IMR-90 (cell line): ENCODE results near the gene HPRT1. TPM values are rescaled to one million over a fixed set of nuclear protein-coding genes. Genes with fewer than 3 reads are reported as not detected.

Experiments
- ATAC-seq: fragments of 200-7000 bp; cut with Tn5 transposase; 2 replicates; pipeline ENCODE4 v1.9.1; 2020; ENCODE audit warnings: low read depth, mild to moderate bottlenecking, moderate library complexity
- BruUV-seq: library from RNA; stranded (reverse); fragments of 400-500 nt; replicated peaks from 2 replicates; lab custom pipeline; 2021; lab: Mats Ljungman, UMichigan
- CTCF ChIA-PET: fragments of 300-600 bp; formaldehyde crosslinking; extraction: SDS; loops from one replicate; lab custom pipeline; 2021; ENCODE audit warnings: antibody characterized with exemption; lab: Yijun Ruan, JAX
- POLR2A ChIA-PET: fragments of 300-600 bp; sonication (Branson Sonifier 250); formaldehyde crosslinking; loops from one replicate; lab custom pipeline; 2022; ENCODE audit warnings: antibody characterized with exemption; ENCODE audit not compliant: unreplicated experiment; lab: Charles Lee
- DNase-seq: peaks from one replicate; pipeline ENCODE4 v3.0.0; 2013
- H2AFZ ChIP-seq: replicated peaks from 2 replicates; pipeline ENCODE3; 2013; ENCODE audit warnings: low read length, mild to moderate bottlenecking; ENCODE audit not compliant: poor library complexity
- H2AK5ac ChIP-seq: 2 replicates; pipeline ENCODE4 v1.6.1; 2013; ENCODE audit warnings: low read depth, low read length, inconsistent platforms
- H2AK9ac ChIP-seq: replicated peaks from 2 replicates; pipeline ENCODE3; 2013; ENCODE audit warnings: mild to moderate bottlenecking, low read depth, low read length, moderate library complexity; ENCODE audit not compliant: poor library complexity
- H2BK120ac ChIP-seq: 2 replicates; pipeline ENCODE4 v1.6.1; 2013; ENCODE audit warnings: low read depth, low read length, inconsistent platforms
- H2BK15ac ChIP-seq: 3 replicates; pipeline ENCODE4 v1.6.1; 2013; ENCODE audit warnings: low read depth, low read length, inconsistent platforms
- H2BK20ac ChIP-seq: 2 replicates; pipeline ENCODE4 v1.6.1; 2013; ENCODE audit warnings: low read depth, mild to moderate bottlenecking, inconsistent platforms, low read length, moderate library complexity
- H2BK5ac ChIP-seq: 2 replicates; pipeline ENCODE4 v1.6.1; 2013; ENCODE audit warnings: mild to moderate bottlenecking, low read depth, low read length, inconsistent platforms; ENCODE audit not compliant: poor library complexity, severe bottlenecking
- H3K14ac ChIP-seq: replicated peaks from 2 replicates; pipeline ENCODE4 v1.6.1; 2013; ENCODE audit warnings: low read depth, low read length, inconsistent platforms
- H3K18ac ChIP-seq: 2 replicates; pipeline ENCODE4 v1.6.1; 2013; ENCODE audit warnings: low read depth, low read length, control low read depth
- H3K23ac ChIP-seq: 2 replicates; pipeline ENCODE4 v1.6.1; 2013; ENCODE audit warnings: low read depth, low read length, inconsistent platforms
- H3K27ac ChIP-seq: 2 replicates; pipeline ENCODE4 v1.5.1; 2013; ENCODE audit warnings: mild to moderate bottlenecking, control low read depth, low read length; ENCODE audit not compliant: insufficient read depth
- H3K27me3 ChIP-seq: 2 replicates; pipeline ENCODE4 v1.6.1; 2013; ENCODE audit warnings: low read length; ENCODE audit not compliant: control insufficient read depth, insufficient read depth
- H3K36me3 ChIP-seq: 2 replicates; pipeline ENCODE4 v1.6.1; 2013; ENCODE audit warnings: low read length, mixed read lengths; ENCODE audit not compliant: control insufficient read depth, insufficient read depth
- H3K4ac ChIP-seq: 2 replicates; pipeline ENCODE4 v1.6.1; 2013; ENCODE audit warnings: low read depth, low read length, inconsistent platforms
- H3K4me1 ChIP-seq: 2 replicates; pipeline ENCODE4 v1.6.1; 2013; ENCODE audit warnings: low read length, mixed read lengths; ENCODE audit not compliant: control insufficient read depth, insufficient read depth
- H3K4me2 ChIP-seq: 2 replicates; pipeline ENCODE4 v1.6.1; 2013; ENCODE audit warnings: low read depth, mild to moderate bottlenecking, control low read depth, low read length, moderate library complexity
- H3K4me3 ChIP-seq: 2 replicates; pipeline ENCODE4 v1.5.1; 2013; ENCODE audit warnings: low read depth, mild to moderate bottlenecking, control low read depth, low read length, moderate library complexity; ENCODE audit not compliant: insufficient read depth
- H3K56ac ChIP-seq: 2 replicates; pipeline ENCODE4 v1.6.1; 2013; ENCODE audit warnings: low read length, inconsistent platforms; ENCODE audit not compliant: insufficient read depth; ENCODE audit errors: extremely low read depth
- H3K79me1 ChIP-seq, 2 experiments: 2 replicates each; pipeline ENCODE4 v1.6.1; 2013; ENCODE audit warnings: low read length in 2 of 2, inconsistent platforms in 1 of 2, low read depth in 1 of 2
- H3K9ac ChIP-seq: 2 replicates; pipeline ENCODE4 v1.6.1; 2013; ENCODE audit warnings: low read depth, low read length, control low read depth
- H3K9me1 ChIP-seq: 2 replicates; pipeline ENCODE4 v1.6.1; 2013; ENCODE audit warnings: low read length, inconsistent platforms; ENCODE audit not compliant: insufficient read depth
- H3K9me3 ChIP-seq: 2 replicates; pipeline ENCODE4 v1.6.1; 2013; ENCODE audit warnings: low read length; ENCODE audit not compliant: control insufficient read depth, insufficient read depth
- H4K20me1 ChIP-seq: 2 replicates; pipeline ENCODE4 v1.6.1; 2013; ENCODE audit warnings: low read length, inconsistent platforms; ENCODE audit not compliant: insufficient read depth
- H4K5ac ChIP-seq: 2 replicates; pipeline ENCODE4 v1.6.1; 2013; ENCODE audit warnings: mild to moderate bottlenecking, low read depth, low read length, control low read depth
- H4K8ac ChIP-seq, 2 experiments: 2 replicates each; pipeline ENCODE4 v1.6.1; 2013; ENCODE audit warnings: low read depth in 2 of 2, low read length in 2 of 2, control low read depth in 1 of 2, inconsistent platforms in 1 of 2
- H4K91ac ChIP-seq: 2 replicates; pipeline ENCODE4 v1.6.1; 2013; ENCODE audit warnings: low read depth, low read length, inconsistent platforms; ENCODE audit not compliant: insufficient read depth
- BHLHE40 ChIP-seq: fragments of 150-350 bp; IDR thresholded peaks from 2 replicates; pipeline ENCODE4 v1.6.1; 2016; ENCODE audit warnings: mild to moderate bottlenecking, low read depth, low read length
- CEBPB ChIP-seq: IDR thresholded peaks from 2 replicates; pipeline ENCODE4 v1.6.1; 2012; ENCODE audit warnings: low read depth, low read length, improper control_type of control experiment
- CHD1 ChIP-seq: IDR thresholded peaks from 2 replicates; pipeline ENCODE4 v1.6.1; 2012; ENCODE audit warnings: low read depth, low read length, improper control_type of control experiment
- CTCF ChIP-seq: conservative IDR thresholded peaks from 2 replicates; pipeline ENCODE4 v1.5.1; 2012; ENCODE audit warnings: mild to moderate bottlenecking, low read depth, low read length, improper control_type of control experiment
- FOS ChIP-seq: fragments of 150-350 bp; IDR thresholded peaks from 2 replicates; pipeline ENCODE4 v1.6.1; 2016; ENCODE audit warnings: low read depth, low read length
- MAFK ChIP-seq: IDR thresholded peaks from 2 replicates; pipeline ENCODE4 v1.6.1; 2012; ENCODE audit warnings: low read depth, low read length, improper control_type of control experiment
- MAZ ChIP-seq: IDR thresholded peaks from 2 replicates; pipeline ENCODE4 v1.6.1; 2012; ENCODE audit warnings: low read depth, mild to moderate bottlenecking, low read length, improper control_type of control experiment, moderate library complexity, borderline replicate concordance
- MXI1 ChIP-seq: IDR thresholded peaks from 2 replicates; pipeline ENCODE4 v1.6.1; 2012; ENCODE audit warnings: low read depth, mild to moderate bottlenecking, low read length, moderate library complexity, borderline replicate concordance
- NFE2L2 ChIP-seq: fragments of 150-350 bp; IDR thresholded peaks from 2 replicates; pipeline ENCODE4 v1.6.1; 2016; ENCODE audit warnings: low read depth, mild to moderate bottlenecking, low read length
- POLR2A ChIP-seq: IDR thresholded peaks from 2 replicates; pipeline ENCODE4 v1.6.1; 2012; ENCODE audit warnings: mild to moderate bottlenecking, low read depth, low read length
- RAD21 ChIP-seq: IDR thresholded peaks from 2 replicates; pipeline ENCODE4 v1.6.1; 2012; ENCODE audit warnings: low read length, improper control_type of control experiment
- RCOR1 ChIP-seq: IDR thresholded peaks from 2 replicates; pipeline ENCODE4 v1.6.1; 2012; ENCODE audit warnings: mild to moderate bottlenecking, low read length, improper control_type of control experiment; ENCODE audit not compliant: insufficient replicate concordance
- RFX5 ChIP-seq: IDR thresholded peaks from 2 replicates; pipeline ENCODE4 v1.8.0; 2012; ENCODE audit warnings: low read depth, mild to moderate bottlenecking, low read length, moderate library complexity
- WGBS, 2 experiments: methylation state at CpG; one replicate each; pipeline versions ENCODE4 v1.1.5 to v1.1.7; 2013; ENCODE audit warnings: missing lambda C conversion rate in 2 of 2; ENCODE audit not compliant: insufficient read length in 1 of 2; ENCODE audit errors: extremely low coverage in 2 of 2; 5-methylcytosine and 5-hydroxymethylcytosine counted together
- dilution Hi-C: fragments of 300-500 bp; cut with HindIII; formaldehyde crosslinking; loops from one replicate; pipeline ENCODE4 v1.14.3; 2018; ENCODE audit warnings: low sequenced_read_pairs; ENCODE audit not compliant: unreplicated experiment
- in situ Hi-C: fragments of 300-500 bp; cut with MboI; formaldehyde crosslinking; loops from 3 replicates; pipeline ENCODE4 v1.14.3; 2019; ENCODE audit warnings: low sequenced_read_pairs, inconsistent platforms, mixed read lengths
- intact Hi-C: fragments of 100-400 bp; cut with micrococcal nuclease; formaldehyde crosslinking; loops from 2 replicates; pipeline ENCODE4 v1.10.0; 2022
- polyA plus RNA-seq, 3 experiments: library from polyadenylated mRNA; depleted of rRNA; stranded (reverse); fragments of >200 nt; gene quantifications; 2 replicates each; pipeline ENCODE4 v1.2.3, GENCODE V29; 2012; ENCODE audit warnings: low replicate concordance in 1 of 3
- total RNA-seq: library from RNA; depleted of rRNA; stranded (reverse); fragments of >200 nt; gene quantifications from 2 replicates; pipeline ENCODE4 v1.2.3, GENCODE V29; 2012
- TF ChIP-seq, protein P1 (sequence below): fragments of 150-350 bp; IDR thresholded peaks from 2 replicates; pipeline ENCODE4 v1.6.1; 2017; ENCODE audit warnings: mild to moderate bottlenecking, antibody characterized with exemption, low read length, low read depth
- TF ChIP-seq, protein P2 (sequence below): fragments of 150-350 bp; IDR thresholded peaks from 2 replicates; pipeline ENCODE4 v1.6.1; 2016; ENCODE audit warnings: low read depth, mild to moderate bottlenecking, low read length, moderate library complexity, borderline replicate concordance

Gene HPRT1
- total and polyA plus RNA-seq, 2 of the 4 experiments (the other 2 are of a cell fraction), result 7.0 to 30.3 TPM

GRCh38 chrX:134542485-134542884 lies 82.5 kb downstream of the HPRT1 start:
- Histone ChIP-seq H3K23ac (no peak overlapping the region), H3K4me3 (no peak overlapping the region), H3K14ac (no peak overlapping the region), H4K5ac (peak overlapping the region; percentile 59), H2BK15ac (no peak overlapping the region), H2BK120ac (no peak overlapping the region), H4K91ac (no peak overlapping the region), H3K9me1 (0 out of 2 replicates have a peak, but pooled peaks cover 6% of the 10 kb centered on the region), H3K4me1 (peaks cover 13% of the 10 kb centered on the region), H3K4ac (no peak overlapping the region), H3K56ac (no peak overlapping the region), H4K8ac (no peak overlapping the region), H3K9me3 (no peaks in the 10 kb centered on the region), H3K27ac (peak overlapping the region; percentile 15; the same call in 1 of the 2 replicates), H3K9ac (no peak overlapping the region), H3K27me3 (no peaks in the 10 kb centered on the region), H3K18ac (no peak overlapping the region; the same call in 1 of the 2 replicates), H3K4me2 (no peak overlapping the region), H2BK5ac (peak overlapping the region; percentile 2), H4K20me1 (peaks cover 4% of the 10 kb centered on the region; the same call in 1 of the 2 replicates), H2AK5ac (0 out of 2 replicates have a peak overlapping the region, but pooled peaks have one; percentile 5), H2BK20ac (no peak overlapping the region), H2AK9ac (no peak overlapping the region), H3K79me1 (peaks cover 0 to 11% of the 10 kb centered on the region in 2 experiments; a peak in 2 of 4 replicates), H2AFZ (no peak overlapping the region), H3K36me3 (peaks cover 22% of the 10 kb centered on the region)
- ChIA-PET POLR2A (interaction anchor here (1.0 kb wide), 1 partner anchor 210 kb away, joined by 5 read pairs; no protein-coding TSS in a partner anchor), CTCF (no interaction called here)
- BruUV-seq, result no TSS peak
- TF ChIP-seq MXI1, result no peak
- TF ChIP-seq RAD21, result no peak
- TF ChIP-seq POLR2A, result no peak
- TF ChIP-seq MAZ, result no peak
- no peak for TF ChIP-seq RFX5
- TF ChIP-seq, protein P1, sequence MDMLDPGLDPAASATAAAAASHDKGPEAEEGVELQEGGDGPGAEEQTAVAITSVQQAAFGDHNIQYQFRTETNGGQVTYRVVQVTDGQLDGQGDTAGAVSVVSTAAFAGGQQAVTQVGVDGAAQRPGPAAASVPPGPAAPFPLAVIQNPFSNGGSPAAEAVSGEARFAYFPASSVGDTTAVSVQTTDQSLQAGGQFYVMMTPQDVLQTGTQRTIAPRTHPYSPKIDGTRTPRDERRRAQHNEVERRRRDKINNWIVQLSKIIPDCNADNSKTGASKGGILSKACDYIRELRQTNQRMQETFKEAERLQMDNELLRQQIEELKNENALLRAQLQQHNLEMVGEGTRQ, result no peak
- no peak for TF ChIP-seq CEBPB
- TF ChIP-seq, protein P2, sequence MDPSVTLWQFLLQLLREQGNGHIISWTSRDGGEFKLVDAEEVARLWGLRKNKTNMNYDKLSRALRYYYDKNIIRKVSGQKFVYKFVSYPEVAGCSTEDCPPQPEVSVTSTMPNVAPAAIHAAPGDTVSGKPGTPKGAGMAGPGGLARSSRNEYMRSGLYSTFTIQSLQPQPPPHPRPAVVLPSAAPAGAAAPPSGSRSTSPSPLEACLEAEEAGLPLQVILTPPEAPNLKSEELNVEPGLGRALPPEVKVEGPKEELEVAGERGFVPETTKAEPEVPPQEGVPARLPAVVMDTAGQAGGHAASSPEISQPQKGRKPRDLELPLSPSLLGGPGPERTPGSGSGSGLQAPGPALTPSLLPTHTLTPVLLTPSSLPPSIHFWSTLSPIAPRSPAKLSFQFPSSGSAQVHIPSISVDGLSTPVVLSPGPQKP, result no peak
- no peak for TF ChIP-seq CHD1
- no peak for TF ChIP-seq FOS
- TF ChIP-seq CTCF, result no peak
- no peak for TF ChIP-seq MAFK
- TF ChIP-seq NFE2L2, result no peak
- no peak for TF ChIP-seq BHLHE40
- no peak for TF ChIP-seq RCOR1
- in situ Hi-C loops, result no loop called here
- dilution Hi-C loops, result no loop called here
- intact Hi-C loops, result no loop called here
- DNase-seq (peak; percentile 70), ATAC-seq (peak; percentile 60)
- WGBS, 2 experiments, result no CpG with 5 or more reads among the region's 2 CpGs
